Left colon (tissue), 2 donors: ENCODE data around the gene CAMK2G. TPM values are rescaled to one million over a fixed set of nuclear protein-coding genes. Genes with fewer than 3 reads are reported as not detected.

Experiments
- ATAC-seq: fragments of 200-7000 bp; cut with Tn5 transposase; one replicate; pipeline ENCODE4 v1.9.1; 2020; ENCODE audit warnings: mild to moderate bottlenecking, moderate library complexity
- DNase-seq, 2 donors: peaks; one replicate each; pipeline ENCODE4 v3.0.0-alpha.2; 2020
- intact Hi-C, 2 donors: fragments of 100-400 bp; cut with DNase I in 1 of 2; cut with micrococcal nuclease in 1 of 2; formaldehyde crosslinking; loops; one replicate each; pipeline versions ENCODE4 v1.11.2 to v1.14.0; 2022; cut with DNase I, micrococcal nuclease
- total RNA-seq, 2 donors: library from RNA; stranded (reverse); fragmentation: NEBNext Ultra II Directional; extraction: Animal tissue kit (Norgen Biotek cat#: 25700); gene quantifications; one replicate each; pipeline ENCODE4 v1.2.1, GENCODE V29; 2021
- donor health status: DM: no; HTN: no; CAD: no.
- donor health status: DM: yes; HTN: yes; CAD: no.

Gene CAMK2G
- total RNA-seq, 2 donors from 2014 or later, result 52.3 to 56.1 TPM

DNA sequence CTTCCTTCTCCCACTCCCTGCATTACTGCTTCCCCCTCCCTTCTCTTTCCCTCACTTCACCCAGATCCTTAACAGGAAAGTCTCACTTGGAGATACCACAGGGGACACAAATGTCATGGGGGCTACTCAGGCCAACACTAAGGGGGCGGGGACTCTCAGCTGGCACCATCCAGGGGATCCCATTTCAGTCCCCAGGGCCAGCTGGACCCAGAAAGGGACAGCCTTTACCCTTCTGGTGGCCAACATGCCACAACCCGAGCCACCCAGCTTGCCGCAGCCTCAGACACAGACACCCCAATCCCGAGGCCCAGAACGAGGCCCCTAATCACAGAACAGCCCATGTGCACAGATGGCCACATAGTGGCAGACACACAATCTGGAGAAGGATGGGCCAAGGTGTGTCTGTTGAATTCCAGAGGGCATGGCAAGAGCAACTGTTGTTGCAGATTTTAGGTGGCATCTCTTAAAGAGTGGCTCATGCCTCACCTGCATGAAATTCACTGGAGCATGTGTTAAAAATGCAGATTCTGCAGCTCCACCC, 5.6 kb downstream of the CAMK2G start:
- intact Hi-C loops, result no loop called here
- DNase-seq, result no peak
- ATAC-seq, result no peak

DNA sequence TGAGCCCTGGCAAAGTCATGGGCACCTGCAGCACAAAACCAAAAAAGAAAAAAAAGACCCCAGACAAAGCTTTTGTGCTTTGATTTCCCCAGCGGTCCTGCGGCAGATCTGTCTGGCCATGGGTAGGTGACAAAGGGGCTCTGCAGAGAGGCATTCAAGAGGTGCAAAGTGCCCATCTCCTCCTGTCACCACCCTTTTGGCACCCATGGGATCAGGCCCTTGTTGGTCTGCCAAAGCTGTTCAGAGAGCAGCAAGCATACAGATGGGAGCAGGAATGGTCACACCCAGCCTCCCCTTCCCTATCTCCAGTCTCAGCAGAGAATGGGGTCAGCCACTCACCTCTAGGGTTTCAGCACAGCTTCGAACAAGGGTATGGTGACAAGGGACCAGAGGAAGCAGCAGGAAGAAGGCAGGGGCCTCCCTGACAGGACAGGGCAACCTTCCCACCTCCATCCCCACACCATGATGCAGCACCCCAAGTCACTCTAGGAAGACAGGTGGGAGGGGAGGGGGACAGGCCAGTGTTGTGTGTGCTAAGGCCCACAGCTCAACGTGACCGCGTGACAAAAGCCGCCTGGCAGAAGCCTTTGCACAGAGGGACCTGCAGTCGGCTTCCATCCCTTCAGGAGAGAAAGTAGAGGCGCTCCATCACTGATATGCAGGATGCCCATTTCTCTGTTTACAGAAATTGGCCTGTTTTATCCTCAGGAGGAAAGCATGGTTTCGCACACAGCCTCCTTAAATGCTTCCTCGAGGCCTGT, 6.3 kb downstream of the CAMK2G start:
- DNase-seq, result no peak
- no peak for ATAC-seq
- intact Hi-C loops, result no loop called here

DNA sequence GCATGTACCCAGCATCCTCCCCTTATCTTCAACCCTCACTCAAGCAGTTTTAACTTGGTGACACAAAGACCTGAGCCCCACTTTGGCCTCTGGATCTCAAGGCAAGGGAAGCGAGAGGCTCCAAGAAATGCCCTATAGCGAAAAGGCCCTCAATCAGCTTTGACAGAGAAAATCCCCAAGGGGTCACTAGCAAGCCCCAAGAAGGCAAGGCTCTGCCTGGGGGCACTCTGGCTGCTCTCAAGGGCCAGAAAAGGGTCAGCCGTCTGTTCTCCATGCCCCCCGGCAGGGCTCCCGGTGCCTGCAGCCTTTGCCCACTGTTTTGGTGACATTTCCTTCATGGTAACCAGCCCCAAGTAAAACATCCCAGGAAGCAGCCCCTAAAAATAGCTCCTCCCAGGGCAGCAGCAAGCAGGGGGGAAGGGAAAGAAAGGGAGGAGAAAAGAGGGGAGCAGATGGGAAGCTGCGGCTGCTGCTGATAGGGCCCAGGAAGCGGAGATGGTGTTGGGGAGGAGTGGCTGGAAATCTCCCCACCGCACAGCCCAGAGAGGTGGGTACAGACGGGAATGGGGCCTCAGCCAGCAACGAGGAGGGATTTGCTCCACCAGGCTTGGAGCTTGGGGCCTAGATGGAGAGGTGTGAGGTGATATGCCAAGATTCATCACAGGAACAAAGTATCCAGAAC, 7.1 kb downstream of the CAMK2G start:
- intact Hi-C loops, result no loop called here
- no peak for ATAC-seq
- no peak for DNase-seq

DNA sequence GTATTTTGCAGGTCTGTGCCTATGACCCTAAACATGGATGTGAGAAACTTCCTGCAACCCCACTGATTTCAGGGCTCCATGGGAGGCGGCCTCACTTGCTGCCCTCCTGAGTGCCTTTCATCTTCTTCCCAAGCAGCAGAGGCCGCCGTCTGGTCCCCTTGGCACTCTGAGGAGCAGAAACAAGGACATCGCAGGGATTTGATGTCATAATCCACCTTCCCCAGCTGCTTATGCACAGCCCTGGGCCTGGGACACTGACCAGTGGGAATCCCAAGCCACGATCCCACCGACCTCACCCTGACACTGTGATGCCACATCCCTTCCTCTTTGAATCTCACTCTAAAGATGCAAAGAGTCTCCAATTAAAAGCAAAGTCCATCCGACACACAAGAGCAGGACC, 7.7 kb downstream of the CAMK2G start:
- intact Hi-C loops, result no loop called here
- DNase-seq (no peak), ATAC-seq (no peak)

DNA sequence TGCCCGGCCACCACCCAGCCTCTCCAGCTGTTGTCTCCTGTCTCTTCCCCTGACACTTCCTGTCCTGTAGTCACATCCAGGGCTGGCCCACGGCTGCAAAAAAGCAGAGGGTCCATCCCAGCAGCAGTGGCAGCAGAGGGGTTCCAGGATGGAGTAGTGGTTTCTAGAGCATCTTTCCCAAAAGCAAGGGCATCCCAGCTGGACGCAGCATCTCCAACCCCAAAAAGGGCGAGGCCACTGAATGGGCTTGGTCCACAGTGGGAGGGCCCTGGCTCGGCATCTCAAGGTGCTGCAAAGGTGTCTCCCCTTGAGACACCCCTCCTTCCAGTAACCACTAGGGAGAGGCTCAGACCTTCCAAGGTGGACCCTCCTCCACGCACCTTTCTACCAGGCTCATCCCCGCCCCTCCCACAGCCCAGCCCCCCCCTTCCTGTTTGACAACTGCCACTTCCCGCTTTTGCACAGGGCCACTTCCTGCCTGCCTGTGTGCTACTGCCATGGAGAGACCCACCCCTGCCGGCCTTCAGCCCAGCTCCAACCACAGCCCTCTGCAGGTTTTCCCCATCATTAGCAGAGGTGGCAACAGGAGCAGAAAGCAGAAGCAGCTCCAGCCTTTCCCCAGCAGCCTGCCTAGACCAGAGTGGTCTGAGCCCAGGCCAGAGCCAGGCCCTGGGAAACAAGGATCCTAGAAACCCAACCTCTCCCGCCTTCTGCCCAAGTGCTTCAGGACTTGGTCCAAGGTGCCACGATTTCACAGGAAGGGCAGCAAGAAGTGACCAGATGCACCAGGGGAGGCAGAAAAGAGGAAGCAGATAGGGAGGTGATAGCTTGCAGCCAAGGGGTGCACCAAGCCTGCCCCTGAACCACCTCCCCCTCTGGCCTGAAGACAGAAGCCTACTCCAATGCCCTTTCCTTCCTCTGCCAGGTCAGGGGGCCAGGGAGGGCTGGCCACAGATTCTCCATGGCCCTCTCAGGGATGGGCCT, 8.6 kb downstream of the CAMK2G start:
- ATAC-seq (peak; percentile 89), DNase-seq (peak; percentile 62 to 64)
- intact Hi-C loops, result no loop called here

DNA sequence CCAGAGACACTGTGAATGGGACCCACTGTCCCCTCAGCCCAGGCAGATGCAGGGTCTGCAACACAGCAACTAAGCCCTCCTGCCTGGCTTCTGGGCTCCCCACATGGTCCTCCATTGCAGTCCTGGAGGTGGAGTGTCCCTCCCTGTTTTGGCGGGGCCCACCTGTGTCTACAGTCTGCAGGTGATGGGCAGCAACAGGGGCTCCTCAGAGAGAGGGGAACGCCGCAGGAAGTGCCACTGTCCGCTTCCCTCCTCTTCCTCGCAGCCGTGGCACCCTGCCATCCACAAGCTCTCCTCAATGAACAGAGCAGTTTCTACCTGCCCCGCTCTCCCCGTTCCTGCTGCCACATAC, 9.3 kb downstream of the CAMK2G start:
- DNase-seq (no peak), ATAC-seq (no peak)
- intact Hi-C loops, result no loop called here

DNA sequence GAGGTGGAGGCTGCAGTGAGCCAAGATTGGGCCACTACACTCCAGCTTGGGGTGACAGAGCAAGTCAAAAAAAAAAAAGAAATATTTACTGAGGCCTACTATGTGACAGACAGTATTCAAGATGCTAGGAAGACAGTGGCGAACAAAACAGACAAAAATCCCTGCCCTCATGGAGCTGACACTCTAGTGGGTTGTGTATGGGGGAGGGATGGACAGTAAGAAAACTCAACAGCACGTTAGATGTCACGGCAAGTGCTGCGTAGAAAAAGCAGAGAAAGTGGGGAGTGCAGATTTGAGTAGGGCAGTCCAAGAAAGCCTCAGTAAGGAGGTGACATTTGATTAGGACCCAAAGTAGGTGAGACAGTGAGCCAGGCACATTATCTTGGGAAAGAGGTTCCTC, 10.1 kb downstream of the CAMK2G start:
- no peak for DNase-seq
- ATAC-seq, result no peak
- intact Hi-C loops, result no loop called here

DNA sequence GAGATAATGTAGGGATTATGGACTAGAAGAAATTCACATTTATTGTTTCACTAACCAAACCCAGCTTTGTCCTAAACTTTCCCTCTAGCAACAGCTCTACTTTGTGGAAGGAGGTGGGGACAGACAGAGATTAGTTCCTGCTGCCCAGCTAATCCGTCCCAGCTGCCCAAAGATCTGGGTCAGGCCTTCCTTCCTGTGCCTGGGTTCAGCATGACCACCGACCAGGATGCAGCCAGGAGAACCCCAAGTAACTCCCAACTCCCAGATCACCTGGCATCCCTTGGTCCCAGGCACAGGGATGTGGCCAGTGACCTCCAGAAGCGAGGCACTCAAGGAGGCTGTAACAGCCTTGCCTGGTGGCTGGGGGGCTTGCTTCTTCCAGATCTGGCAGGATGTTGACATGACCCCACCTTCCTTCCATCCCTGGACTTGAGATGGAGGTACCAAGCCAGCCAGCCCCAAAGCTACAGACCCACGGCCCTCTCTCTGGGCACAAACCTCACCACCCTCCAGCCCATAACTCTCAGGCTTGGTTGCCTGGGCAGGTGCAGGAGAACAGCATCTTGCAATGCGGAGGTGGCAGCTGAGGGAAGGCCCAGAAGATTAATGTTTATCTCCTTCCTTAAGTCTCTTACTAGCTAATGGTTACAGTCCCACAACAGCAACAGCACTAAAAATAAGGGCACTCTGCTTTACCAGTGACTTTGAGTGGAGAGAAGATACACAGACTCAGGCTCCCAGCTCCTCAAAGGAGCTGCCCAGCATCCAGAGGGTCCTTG, 11.1 kb downstream of the CAMK2G start:
- ATAC-seq, result no peak
- intact Hi-C loops, result no loop called here
- DNase-seq, result no peak

DNA sequence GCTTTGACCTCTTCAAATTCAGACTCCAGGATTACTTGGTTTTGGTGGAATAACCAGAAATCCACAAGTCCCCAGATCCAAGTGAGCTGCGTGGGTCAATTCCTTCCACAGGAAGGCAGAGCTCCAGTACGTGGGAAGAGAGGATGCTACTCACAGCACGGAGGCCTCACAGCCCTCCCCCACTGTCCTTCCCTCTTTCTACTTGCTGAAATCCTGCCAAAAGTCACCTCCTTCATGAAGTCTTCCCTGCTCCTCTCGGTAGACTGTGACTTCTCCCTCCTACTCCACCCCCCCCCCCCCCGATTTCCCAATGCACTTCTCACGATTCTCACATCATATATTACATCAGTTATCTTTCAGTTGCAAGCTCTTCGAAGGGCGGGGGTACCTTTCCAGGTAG, 12.3 kb downstream of the CAMK2G start:
- no peak for DNase-seq
- intact Hi-C loops, result no loop called here
- ATAC-seq, result no peak

DNA sequence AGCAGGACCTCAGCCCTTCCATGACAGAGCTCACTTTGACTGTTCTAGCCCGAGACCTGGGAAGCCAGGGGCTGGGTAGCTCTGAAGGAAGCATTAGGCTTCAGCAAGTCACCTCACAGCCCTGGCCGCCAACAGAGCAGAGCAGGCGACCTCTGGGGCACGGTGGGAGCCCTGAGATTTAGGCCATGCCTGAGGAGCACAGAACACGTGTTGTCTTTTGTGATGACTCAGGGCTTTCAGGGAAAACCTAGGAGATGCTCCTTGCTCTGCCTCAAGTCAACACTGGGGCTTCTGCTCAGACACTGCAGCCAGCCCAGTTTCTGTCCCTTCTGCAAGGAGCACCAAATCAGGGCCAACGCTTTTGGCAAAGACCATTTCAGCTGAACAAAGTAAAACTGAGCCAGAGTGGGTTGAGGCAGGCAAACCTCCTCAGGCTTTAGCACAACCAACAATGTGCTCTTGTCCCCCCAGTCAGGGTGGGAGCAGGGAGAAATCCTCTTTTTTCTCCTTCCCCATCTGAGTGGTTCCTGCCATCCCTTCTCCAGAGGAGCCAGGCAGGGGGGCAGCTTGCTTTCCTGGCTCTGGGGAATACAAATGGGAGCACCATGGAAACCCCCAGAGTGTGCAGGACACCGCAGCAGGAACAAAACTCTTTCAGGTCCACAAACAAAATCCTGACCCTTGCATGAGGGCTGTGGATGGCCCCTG, 14.4 kb downstream of the CAMK2G start:
- ATAC-seq, result no peak
- intact Hi-C loops, result no loop called here
- no peak for DNase-seq

DNA sequence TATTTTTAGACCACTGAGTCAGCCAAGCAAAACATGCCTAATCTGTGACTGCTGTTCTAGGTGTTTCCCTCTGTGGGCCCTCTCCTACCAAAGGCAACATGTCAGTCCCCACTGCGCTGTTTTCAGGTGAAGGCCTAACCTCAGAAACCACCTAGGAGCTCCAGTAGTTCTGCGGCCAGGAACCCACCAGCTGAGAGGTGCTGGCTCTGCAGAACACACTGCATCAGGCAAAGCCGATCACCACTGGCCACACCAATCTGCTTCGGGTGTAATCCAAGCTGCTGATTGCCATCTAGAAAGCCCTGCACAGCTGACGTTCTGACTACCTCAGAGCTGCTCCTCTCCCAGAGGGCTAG, 14.9 kb downstream of the CAMK2G start:
- intact Hi-C loops, result no loop called here
- DNase-seq (no peak), ATAC-seq (no peak)

DNA sequence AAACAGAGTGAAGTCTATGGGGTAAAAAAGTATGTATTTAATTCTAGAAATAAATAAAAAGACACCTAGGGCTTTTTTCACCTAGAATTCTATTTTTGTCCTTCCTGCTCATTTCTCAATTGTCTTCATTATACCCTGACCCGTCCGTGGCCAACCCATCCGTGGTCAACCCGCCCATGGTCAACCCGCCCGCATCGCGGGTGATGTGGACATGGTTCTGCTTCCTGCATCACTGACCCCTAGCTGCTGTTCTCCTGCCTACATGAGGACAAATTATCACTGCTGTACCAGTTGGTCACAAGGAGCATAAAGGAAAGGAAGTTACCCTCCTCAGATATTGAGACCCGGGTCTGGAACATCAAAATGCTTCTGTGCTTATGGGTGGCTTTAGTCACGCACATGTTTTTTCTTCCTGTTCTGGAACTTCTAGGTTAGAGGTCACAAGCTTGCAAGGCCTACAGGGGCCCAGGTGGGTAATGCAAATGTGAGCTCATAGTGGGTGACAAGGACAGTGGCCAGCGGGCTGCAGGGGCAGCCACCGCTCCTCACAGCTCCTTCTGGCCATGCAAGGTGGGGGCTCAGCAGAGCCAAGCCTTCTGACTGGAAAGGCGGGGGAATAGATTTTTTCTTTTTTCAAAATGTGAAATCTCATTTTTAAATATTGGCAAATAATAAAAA, 15.5 kb downstream of the CAMK2G start:
- intact Hi-C loops, result no loop called here
- no peak for ATAC-seq
- no peak for DNase-seq

DNA sequence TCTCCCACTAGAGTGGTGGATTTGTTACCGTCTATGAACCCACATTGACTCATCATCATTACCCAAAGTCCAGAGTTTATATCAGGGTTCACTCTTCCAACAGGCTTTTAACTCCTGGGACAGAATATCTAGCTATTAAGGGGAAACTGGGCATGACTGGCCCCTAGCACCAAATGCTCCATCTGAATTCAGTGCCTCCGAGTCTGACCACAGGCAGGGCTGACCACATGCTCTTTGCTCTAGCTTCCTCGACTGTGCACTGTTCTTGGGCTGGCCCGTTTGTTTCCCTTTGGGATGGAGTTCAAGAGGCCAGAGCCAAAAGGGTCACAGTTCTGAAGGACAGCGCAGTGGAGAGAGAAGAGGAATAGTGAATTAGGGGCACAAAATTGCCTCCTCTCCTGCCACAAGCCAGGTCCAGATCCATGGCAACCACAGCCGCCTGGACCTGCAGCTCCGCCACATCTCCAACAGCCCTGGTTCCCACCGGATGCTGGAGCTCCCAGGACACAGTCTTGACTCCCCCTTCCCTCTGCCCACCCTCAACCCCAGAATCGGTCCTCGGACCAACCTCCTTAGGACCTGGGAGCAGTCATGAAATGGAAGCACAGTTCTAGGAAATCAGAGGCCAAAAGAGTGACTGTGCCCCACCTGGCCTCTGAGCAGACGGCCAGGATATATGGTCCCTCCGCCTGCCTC, 16.2 kb downstream of the CAMK2G start:
- intact Hi-C loops, result no loop called here
- DNase-seq (no peak), ATAC-seq (no peak)

DNA sequence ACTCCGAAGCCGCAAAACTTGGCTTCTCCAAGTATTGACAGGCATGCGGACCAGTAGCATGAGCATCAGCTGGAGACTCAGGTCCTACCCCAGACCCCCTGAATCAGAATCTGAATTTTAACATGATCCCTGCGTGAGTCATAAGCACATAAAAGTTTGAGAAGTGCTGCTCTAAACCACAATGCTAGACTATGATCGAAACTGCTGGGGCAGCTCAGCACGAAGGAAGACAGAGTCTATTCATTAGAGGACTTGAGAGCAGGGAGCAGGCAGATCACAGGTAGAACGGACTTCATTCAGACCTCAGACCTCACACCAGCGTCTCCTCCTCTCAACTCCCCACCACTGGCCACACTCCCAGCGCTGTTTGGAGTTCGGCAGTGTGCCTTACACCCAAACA, 16.9 kb downstream of the CAMK2G start:
- intact Hi-C loops, result no loop called here
- ATAC-seq (no peak), DNase-seq (no peak)

DNA sequence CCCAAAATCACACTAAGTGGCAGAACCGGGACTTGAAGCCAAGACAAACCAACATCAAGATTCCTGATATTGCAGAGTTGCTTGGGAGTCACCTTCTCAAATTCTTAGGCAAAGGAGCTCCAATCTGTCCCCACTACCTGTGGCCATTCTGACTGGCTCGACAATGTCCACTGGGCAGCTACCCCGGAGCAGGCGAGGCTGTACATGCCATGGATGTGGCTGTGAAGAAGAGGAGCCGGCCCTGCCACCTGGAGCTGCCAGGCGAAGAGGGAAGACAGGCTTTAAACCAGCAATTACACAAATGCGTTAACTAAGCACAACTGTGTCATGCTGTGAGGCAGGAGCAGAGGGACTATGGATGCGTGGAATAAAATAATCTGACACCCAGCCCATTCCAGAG, 18.1 kb downstream of the CAMK2G start:
- intact Hi-C loops, result no loop called here
- DNase-seq (no peak), ATAC-seq (no peak)

DNA sequence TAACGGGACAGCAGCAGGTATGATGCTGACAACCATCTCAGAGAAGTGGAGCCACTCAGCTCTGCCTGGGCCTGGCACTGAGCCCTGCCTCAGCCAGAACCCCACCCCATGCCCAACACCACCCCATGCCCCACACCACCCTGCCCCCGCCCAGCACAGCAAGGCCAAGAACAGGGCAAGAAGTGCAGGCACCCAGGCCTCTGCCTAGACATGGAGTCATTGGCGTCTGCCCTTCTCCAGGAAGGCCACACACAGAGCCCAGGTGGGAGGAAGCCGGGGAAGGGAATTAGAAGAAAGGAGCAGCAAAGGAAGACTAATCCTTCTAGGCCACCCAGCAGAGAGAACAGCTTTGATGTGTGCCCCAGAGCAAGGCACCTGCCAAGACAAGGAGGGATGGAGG, 18.9 kb downstream of the CAMK2G start:
- peak; percentile 73 for ATAC-seq
- intact Hi-C loops, result no loop called here
- DNase-seq, result peak in 1 of 2 donors; percentile 48

DNA sequence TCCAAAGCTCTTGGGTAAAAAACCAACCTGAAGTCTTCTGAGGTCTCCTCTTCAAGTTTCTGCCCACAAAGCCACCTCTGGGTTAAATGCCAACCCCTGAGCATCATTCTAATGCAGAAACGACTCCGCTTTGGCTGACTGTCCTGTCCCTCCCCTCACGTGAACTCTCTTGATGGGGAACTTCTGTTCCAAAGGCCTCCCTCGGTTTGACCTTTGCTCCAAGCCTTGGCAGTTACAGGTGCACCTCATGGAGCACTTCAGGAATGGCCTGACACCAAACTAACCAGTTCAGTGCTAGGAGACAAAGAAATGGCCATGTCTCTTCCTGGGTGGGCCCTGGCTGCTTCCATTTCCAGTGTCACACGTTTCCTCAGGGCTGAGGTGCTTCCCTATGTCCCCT, 20.0 kb downstream of the CAMK2G start:
- ATAC-seq, result peak; percentile 82
- intact Hi-C loops, result no loop called here
- peak in 1 of 2 donors; percentile 33 for DNase-seq
